SK-N-DZ (cell line): ENCODE measurements around the gene SIRPB2.
"Not testable (repeated sequence)": the region's sequence is repeated elsewhere in the genome, so short reads cannot be mapped to it uniquely, and the experiment has no call there.

ENCODE experiments used
- DNase-seq: peaks from one replicate; pipeline ENCODE4 v3.0.0-alpha.2; 2015; ENCODE audit warnings: low spot score

SIRPB2 gene

GRCh38 chr20:1499528-1500420 lies 8.6 kb upstream of the SIRPB2 start:
- DNase-seq, result no peak

GRCh38 chr20:1497371-1497770 lies 6.2 kb upstream of the SIRPB2 start:
- DNase-seq, result not testable (repeated sequence)

- no peak for DNase-seq
Measured at GRCh38 chr20:1496930-1497329, 5.7 kb upstream of the SIRPB2 start.

GRCh38 chr20:1494436-1494835 lies 3.2 kb upstream of the SIRPB2 start:
- DNase-seq, result no peak

GRCh38 chr20:1493536-1493935 lies 2.3 kb upstream of the SIRPB2 start:
- DNase-seq, result no peak

- DNase-seq, result no peak
Measured at GRCh38 chr20:1491860-1492642, 831 bp upstream of the SIRPB2 start.

- DNase-seq, result no peak
Measured at GRCh38 chr20:1490643-1491195, 501 bp downstream of the SIRPB2 start.

GRCh38 chr20:1489764-1490436 lies 1.3 kb downstream of the SIRPB2 start:
- DNase-seq, result no peak

- DNase-seq, result no peak
Measured at GRCh38 chr20:1489325-1489724, 1.9 kb downstream of the SIRPB2 start.

- no peak for DNase-seq
Measured at GRCh38 chr20:1486566-1486965, 4.7 kb downstream of the SIRPB2 start.

- DNase-seq, result no peak
Measured at GRCh38 chr20:1484438-1485116, 6.6 kb downstream of the SIRPB2 start.

- DNase-seq, result peak; percentile 73
Measured at GRCh38 chr20:1479831-1480595, 11.2 kb downstream of the SIRPB2 start.

- DNase-seq, result no peak
Measured at GRCh38 chr20:1478566-1478965, 12.7 kb downstream of the SIRPB2 start.

GRCh38 chr20:1477896-1478490 lies 13.2 kb downstream of the SIRPB2 start:
- DNase-seq, result no peak

- no peak for DNase-seq
Measured at GRCh38 chr20:1474817-1475603, 16.2 kb downstream of the SIRPB2 start.

GRCh38 chr20:1474325-1474724 lies 16.9 kb downstream of the SIRPB2 start:
- DNase-seq, result no peak

- DNase-seq, result no peak
Measured at GRCh38 chr20:1473246-1474220, 17.7 kb downstream of the SIRPB2 start.
